NCI-H187 (cell line): ENCODE data around the gene SFTPA2.
"Not testable (repeated sequence)": the region's sequence is repeated elsewhere in the genome, so short reads cannot be mapped to it uniquely, and the experiment has no call there.

Experiments
- DNase-seq, 2 experiments: peaks; one replicate each; lab custom pipeline; 2025; lab: John Stamatoyannopoulos, UW

SFTPA2 gene

DNA sequence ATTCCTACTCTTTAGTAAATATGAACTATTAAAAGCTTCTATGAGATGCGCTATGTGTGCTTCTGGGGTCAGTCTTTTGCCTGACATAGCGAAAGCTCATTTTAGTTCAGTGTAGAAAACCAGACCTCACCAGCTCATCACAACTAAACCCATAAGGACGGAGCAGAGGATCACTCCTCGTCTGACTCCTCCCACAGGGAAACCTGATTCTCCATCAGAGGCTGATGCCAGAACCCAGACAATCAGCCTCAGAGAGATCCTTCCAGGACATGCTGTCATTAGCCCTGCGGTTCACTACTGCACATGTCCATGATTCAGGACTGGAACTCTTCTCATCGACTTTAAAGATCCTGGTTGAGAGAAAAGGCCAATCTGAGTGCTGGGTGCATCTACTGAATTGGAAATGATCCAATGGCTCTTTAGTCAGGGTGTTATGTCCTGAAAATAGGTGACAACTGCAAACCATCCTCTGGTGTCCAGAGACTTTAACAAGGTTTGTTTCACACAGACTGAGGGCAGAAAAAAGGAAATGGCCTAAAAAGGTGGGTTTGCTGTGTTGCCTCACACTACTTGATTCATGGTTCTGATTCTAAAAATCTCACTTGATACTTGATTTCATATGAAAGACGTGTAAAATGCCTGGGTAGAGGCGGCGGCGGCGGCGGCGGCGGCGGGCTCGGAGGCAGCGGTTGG lies 48.2 kb downstream of the SFTPA2 start, which contains the start of gene EIF5AL1:
TSS of gene EIF5AL1 (plus strand) at position 643 of the 693 bp plus-strand sequence. CDS start 117 bp downstream, outside the sequence.
- not testable (repeated sequence) for DNase-seq

- DNase-seq: not testable (repeated sequence)
These were observed 50.2 kb downstream of the SFTPA2 start for GRCh38 chr10:79509934-79510508.

- DNase-seq: not testable (repeated sequence)
These were observed 50.8 kb downstream of the SFTPA2 start for GRCh38 chr10:79509306-79509933.

DNA sequence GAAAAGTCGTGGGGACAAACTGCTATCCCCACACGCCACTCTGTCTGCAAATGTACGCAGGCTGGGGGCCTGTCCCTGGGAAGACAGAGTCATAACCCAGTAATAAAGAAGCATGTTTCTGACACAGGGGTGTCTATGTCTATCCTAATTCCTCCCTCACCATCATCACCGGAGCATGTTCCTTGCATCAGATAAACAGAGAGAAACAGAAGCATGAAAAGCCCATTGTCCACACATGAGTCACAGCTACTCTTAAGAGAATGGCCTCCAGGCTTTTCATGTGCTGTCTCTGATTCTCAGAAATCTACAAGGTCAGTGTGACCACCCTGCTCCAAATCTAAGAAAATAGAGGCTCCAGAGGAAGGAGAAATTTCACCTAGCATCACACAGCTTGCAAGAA lies 52.0 kb downstream of the SFTPA2 start:
- DNase-seq: not testable (repeated sequence)

GRCh38 chr10:79507440-79508167 lies 52.6 kb downstream of the SFTPA2 start:
- no peak for DNase-seq
